ENCODE data around the gene MAPK8.

MAPK8 gene

DNA sequence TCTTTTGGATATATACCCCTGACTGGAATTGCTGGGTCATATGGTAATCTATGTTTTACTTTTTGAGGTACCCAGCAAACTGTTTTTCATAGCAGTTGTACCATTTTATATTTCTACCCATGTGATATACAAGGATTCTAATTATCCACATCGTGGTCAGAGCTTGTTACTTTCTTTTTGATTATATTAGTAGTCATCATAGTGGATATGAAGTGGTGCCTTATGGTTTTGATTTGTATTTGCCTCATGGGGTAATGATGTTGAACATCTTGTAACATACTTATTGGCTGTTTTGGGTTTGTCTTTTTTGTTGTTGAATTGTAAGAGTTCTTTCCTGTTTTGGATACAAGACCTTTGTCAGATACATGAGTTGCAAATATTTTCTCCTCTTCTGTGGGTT, 51.7 kb downstream of the MAPK8 start:
- H3K79me1 ChIP-seq (ENCODE audit: low read length) = no peaks in the 10 kb centered on the region
- H3K4me1 ChIP-seq (ENCODE audit: control insufficient read depth in 1 of 2, insufficient read depth in 2 of 2, low read length in 2 of 2) = peaks cover 0 to 2% of the 10 kb centered on the region in 2 experiments
- H3K23ac ChIP-seq (ENCODE audit: low read length) = no peak overlapping the region
- H3K79me2 ChIP-seq (ENCODE audit: control insufficient read depth, insufficient read depth, low read length, poor library complexity) = no peaks in the 10 kb centered on the region
- no peak overlapping the region for H3K14ac ChIP-seq (ENCODE audit: low read length)
- no peak overlapping the region for H4K8ac ChIP-seq (ENCODE audit: low read depth, low read length)
- no peak overlapping the region for H3K18ac ChIP-seq (ENCODE audit: low read length)
- H2AK5ac ChIP-seq (ENCODE audit: low read length) = no peak overlapping the region
- no peak overlapping the region for H2AFZ ChIP-seq (ENCODE audit: insufficient read depth, low read length, poor library complexity)
- no peaks in the 10 kb centered on the region for H3K36me3 ChIP-seq (ENCODE audit: control insufficient read depth in 1 of 2, insufficient read depth in 2 of 2, low read length in 2 of 2)
- H2BK5ac ChIP-seq (ENCODE audit: low read depth, low read length, poor library complexity) = no peak overlapping the region
- no peak overlapping the region for H3K27ac ChIP-seq (ENCODE audit: low read depth, low read length)
- H3K4me2 ChIP-seq (ENCODE audit: low read length) = no peak overlapping the region
- H3K4me3 ChIP-seq (ENCODE audit: low read depth, low read length) = no peak overlapping the region
- H4K91ac ChIP-seq (ENCODE audit: low read depth, low read length) = no peak overlapping the region
- no peaks in the 10 kb centered on the region for H3K27me3 ChIP-seq (ENCODE audit: insufficient read depth, low read length)
- H2BK120ac ChIP-seq (ENCODE audit: insufficient read depth, low read length, poor library complexity) = no peak overlapping the region
- no peak overlapping the region for H2BK12ac ChIP-seq (ENCODE audit: low read length)
- no peaks in the 10 kb centered on the region for H3K9me3 ChIP-seq (ENCODE audit: insufficient read depth, low read depth, low read length)
- WGBS (ENCODE audit: extremely low coverage, insufficient coverage, insufficient read length) = no CpG with 5 or more reads among the region's 1 CpG
- no peak overlapping the region for H3K4ac ChIP-seq (ENCODE audit: low read depth, low read length)
- H3K9ac ChIP-seq (ENCODE audit: low read length) = no peak overlapping the region
- no peak overlapping the region for H4K12ac ChIP-seq (ENCODE audit: low read depth, low read length)
- DNase-seq = no peak

DNA sequence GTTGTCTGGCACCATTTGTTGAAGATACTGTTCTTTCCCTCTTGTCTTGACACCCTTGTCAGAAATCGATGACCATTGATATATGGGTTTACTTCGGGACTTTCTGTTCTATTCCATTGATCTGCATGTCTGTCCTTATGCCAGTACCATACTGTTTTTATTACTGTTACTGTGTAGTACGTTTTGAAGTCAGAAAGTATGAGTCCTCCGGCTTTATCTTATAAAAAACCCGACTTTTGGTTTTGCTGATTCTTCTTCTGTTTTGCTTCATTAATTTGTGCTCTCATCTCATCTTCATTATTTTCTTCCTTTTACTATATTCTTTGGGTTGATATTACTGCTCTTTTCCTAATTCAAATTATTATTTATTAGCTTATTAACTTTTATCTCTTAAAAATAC, 52.4 kb downstream of the MAPK8 start:
- H3K27ac ChIP-seq (ENCODE audit: low read depth, low read length) = no peak overlapping the region
- no peak overlapping the region for H3K14ac ChIP-seq (ENCODE audit: low read length)
- no peak overlapping the region for H2BK120ac ChIP-seq (ENCODE audit: insufficient read depth, low read length, poor library complexity)
- no peak overlapping the region for H4K8ac ChIP-seq (ENCODE audit: low read depth, low read length)
- H3K23ac ChIP-seq (ENCODE audit: low read length) = no peak overlapping the region
- no peaks in the 10 kb centered on the region for H3K36me3 ChIP-seq (ENCODE audit: control insufficient read depth in 1 of 2, insufficient read depth in 2 of 2, low read length in 2 of 2)
- no peak overlapping the region for H4K91ac ChIP-seq (ENCODE audit: low read depth, low read length)
- H2AK5ac ChIP-seq (ENCODE audit: low read length) = no peak overlapping the region
- WGBS (ENCODE audit: extremely low coverage, insufficient coverage, insufficient read length) = no CpG with 5 or more reads among the region's 5 CpGs
- H3K9ac ChIP-seq (ENCODE audit: low read length) = no peak overlapping the region
- no peak overlapping the region for H3K4ac ChIP-seq (ENCODE audit: low read depth, low read length)
- H2AFZ ChIP-seq (ENCODE audit: insufficient read depth, low read length, poor library complexity) = no peak overlapping the region
- no peak overlapping the region for H4K12ac ChIP-seq (ENCODE audit: low read depth, low read length)
- no peaks in the 10 kb centered on the region for H3K27me3 ChIP-seq (ENCODE audit: insufficient read depth, low read length)
- no peak overlapping the region for H3K4me3 ChIP-seq (ENCODE audit: low read depth, low read length)
- no peaks in the 10 kb centered on the region for H3K4me1 ChIP-seq (ENCODE audit: control insufficient read depth in 1 of 2, insufficient read depth in 2 of 2, low read length in 2 of 2)
- no peak overlapping the region for H3K18ac ChIP-seq (ENCODE audit: low read length)
- no peaks in the 10 kb centered on the region for H3K79me1 ChIP-seq (ENCODE audit: low read length)
- no peak for DNase-seq
- no peaks in the 10 kb centered on the region for H3K9me3 ChIP-seq (ENCODE audit: insufficient read depth, low read depth, low read length)
- H2BK5ac ChIP-seq (ENCODE audit: low read depth, low read length, poor library complexity) = no peak overlapping the region
- H2BK12ac ChIP-seq (ENCODE audit: low read length) = no peak overlapping the region
- no peaks in the 10 kb centered on the region for H3K79me2 ChIP-seq (ENCODE audit: control insufficient read depth, insufficient read depth, low read length, poor library complexity)
- no peak overlapping the region for H3K4me2 ChIP-seq (ENCODE audit: low read length)

DNA sequence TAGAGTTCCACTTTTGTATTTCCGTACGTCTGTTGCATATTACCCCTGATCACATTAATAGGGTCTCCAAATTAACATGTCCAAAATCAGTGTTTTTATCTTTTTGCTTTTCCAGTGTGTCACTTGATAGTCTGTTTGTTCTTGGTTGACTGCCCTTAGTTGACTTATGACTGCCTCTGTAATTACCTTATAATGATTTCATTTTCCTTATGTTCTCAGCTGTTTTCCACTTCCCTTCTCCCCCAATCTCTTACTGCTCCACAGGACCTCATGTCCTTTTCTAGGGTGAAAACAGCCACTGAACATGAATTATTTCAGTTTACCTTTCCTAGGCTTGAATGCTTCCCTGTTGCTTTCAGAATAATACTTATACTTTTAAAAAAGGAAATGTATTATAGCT, 54.7 kb downstream of the MAPK8 start:
- Histone ChIP-seq H2BK5ac (ENCODE audit: low read depth, low read length, poor library complexity) (no peak overlapping the region), H3K36me3 (ENCODE audit: control insufficient read depth in 1 of 2, insufficient read depth in 2 of 2, low read length in 2 of 2) (no peaks in the 10 kb centered on the region), H4K12ac (ENCODE audit: low read depth, low read length) (no peak overlapping the region), H3K79me2 (ENCODE audit: control insufficient read depth, insufficient read depth, low read length, poor library complexity) (no peaks in the 10 kb centered on the region), H4K8ac (ENCODE audit: low read depth, low read length) (no peak overlapping the region), H3K23ac (ENCODE audit: low read length) (no peak overlapping the region), H3K4me1 (ENCODE audit: control insufficient read depth in 1 of 2, insufficient read depth in 2 of 2, low read length in 2 of 2) (no peaks in the 10 kb centered on the region), H3K79me1 (ENCODE audit: low read length) (no peaks in the 10 kb centered on the region), H2AK5ac (ENCODE audit: low read length) (no peak overlapping the region), H3K18ac (ENCODE audit: low read length) (no peak overlapping the region), H2AFZ (ENCODE audit: insufficient read depth, low read length, poor library complexity) (no peak overlapping the region), H3K27me3 (ENCODE audit: insufficient read depth, low read length) (no peaks in the 10 kb centered on the region), H2BK12ac (ENCODE audit: low read length) (no peak overlapping the region), H3K4me2 (ENCODE audit: low read length) (no peak overlapping the region), H2BK120ac (ENCODE audit: insufficient read depth, low read length, poor library complexity) (no peak overlapping the region), H4K91ac (ENCODE audit: low read depth, low read length) (no peak overlapping the region), H3K14ac (ENCODE audit: low read length) (no peak overlapping the region), H3K9ac (ENCODE audit: low read length) (no peak overlapping the region), H3K4me3 (ENCODE audit: low read depth, low read length) (no peak overlapping the region), H3K4ac (ENCODE audit: low read depth, low read length) (no peak overlapping the region), H3K9me3 (ENCODE audit: insufficient read depth, low read depth, low read length) (no peaks in the 10 kb centered on the region), H3K27ac (ENCODE audit: low read depth, low read length) (no peak overlapping the region)
- no CpG with 5 or more reads among the region's 2 CpGs for WGBS (ENCODE audit: extremely low coverage, insufficient coverage, insufficient read length)
- DNase-seq = no peak

DNA sequence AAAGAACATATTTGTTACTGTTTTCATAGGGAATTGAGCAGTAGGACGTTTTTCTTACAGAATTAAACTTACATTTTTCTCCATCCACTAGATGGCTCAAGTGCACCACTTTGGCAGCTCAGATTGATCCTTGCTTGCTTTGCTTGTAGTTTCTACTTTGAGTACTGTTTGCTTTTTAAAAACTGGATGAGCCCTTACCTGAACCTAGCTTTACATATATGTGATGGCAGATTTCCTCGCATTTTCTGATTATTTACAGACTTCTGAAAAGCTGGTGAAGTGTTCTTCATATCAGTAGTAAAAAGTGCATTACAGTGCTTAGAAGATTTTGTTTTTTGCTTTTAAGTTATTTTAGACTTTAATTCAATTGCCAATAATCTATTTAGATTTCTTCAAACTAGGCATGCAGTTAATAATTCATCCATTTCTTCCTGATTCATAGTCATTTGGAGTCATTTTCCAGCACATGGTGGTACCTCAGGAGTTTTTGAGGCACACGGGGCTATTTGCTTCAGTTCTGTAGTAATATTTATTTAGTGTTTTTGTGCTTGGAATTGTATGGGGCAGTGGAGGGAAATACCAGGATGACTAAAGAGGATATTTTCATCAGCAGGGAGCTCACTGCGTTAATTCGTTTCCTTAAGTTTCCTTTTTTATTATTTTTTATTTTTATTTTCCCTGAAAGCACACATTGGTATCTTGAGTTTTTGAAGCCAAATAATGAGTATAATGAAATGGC, 57.3 kb downstream of the MAPK8 start:
- WGBS (ENCODE audit: extremely low coverage, insufficient coverage, insufficient read length) = no CpG with 5 or more reads among the region's 5 CpGs
- Histone ChIP-seq H3K4me1 (ENCODE audit: control insufficient read depth in 1 of 2, insufficient read depth in 2 of 2, low read length in 2 of 2) (no peaks in the 10 kb centered on the region), H3K18ac (ENCODE audit: low read length) (no peak overlapping the region), H3K36me3 (ENCODE audit: control insufficient read depth in 1 of 2, insufficient read depth in 2 of 2, low read length in 2 of 2) (no peaks in the 10 kb centered on the region), H3K79me1 (ENCODE audit: low read length) (no peaks in the 10 kb centered on the region), H3K9me3 (ENCODE audit: insufficient read depth, low read depth, low read length) (no peaks in the 10 kb centered on the region), H4K12ac (ENCODE audit: low read depth, low read length) (no peak overlapping the region), H3K14ac (ENCODE audit: low read length) (no peak overlapping the region), H3K79me2 (ENCODE audit: control insufficient read depth, insufficient read depth, low read length, poor library complexity) (no peaks in the 10 kb centered on the region), H4K8ac (ENCODE audit: low read depth, low read length) (no peak overlapping the region), H2BK5ac (ENCODE audit: low read depth, low read length, poor library complexity) (no peak overlapping the region), H3K23ac (ENCODE audit: low read length) (no peak overlapping the region), H3K4ac (ENCODE audit: low read depth, low read length) (no peak overlapping the region), H3K4me2 (ENCODE audit: low read length) (no peak overlapping the region), H3K27ac (ENCODE audit: low read depth, low read length) (no peak overlapping the region), H3K27me3 (ENCODE audit: insufficient read depth, low read length) (no peaks in the 10 kb centered on the region), H2BK120ac (ENCODE audit: insufficient read depth, low read length, poor library complexity) (no peak overlapping the region), H2AFZ (ENCODE audit: insufficient read depth, low read length, poor library complexity) (no peak overlapping the region), H2BK12ac (ENCODE audit: low read length) (no peak overlapping the region), H3K4me3 (ENCODE audit: low read depth, low read length) (no peak overlapping the region), H3K9ac (ENCODE audit: low read length) (no peak overlapping the region), H2AK5ac (ENCODE audit: low read length) (no peak overlapping the region), H4K91ac (ENCODE audit: low read depth, low read length) (no peak overlapping the region)
- peak; percentile 40 to 83 for DNase-seq
